ENCODE results near the gene COQ2. TPM values are rescaled to one million over a fixed set of nuclear protein-coding genes. Genes with fewer than 3 reads are reported as not detected.

COQ2 gene
- total RNA-seq, 1 experiment from 2014 or later: 15.3 TPM

DNA sequence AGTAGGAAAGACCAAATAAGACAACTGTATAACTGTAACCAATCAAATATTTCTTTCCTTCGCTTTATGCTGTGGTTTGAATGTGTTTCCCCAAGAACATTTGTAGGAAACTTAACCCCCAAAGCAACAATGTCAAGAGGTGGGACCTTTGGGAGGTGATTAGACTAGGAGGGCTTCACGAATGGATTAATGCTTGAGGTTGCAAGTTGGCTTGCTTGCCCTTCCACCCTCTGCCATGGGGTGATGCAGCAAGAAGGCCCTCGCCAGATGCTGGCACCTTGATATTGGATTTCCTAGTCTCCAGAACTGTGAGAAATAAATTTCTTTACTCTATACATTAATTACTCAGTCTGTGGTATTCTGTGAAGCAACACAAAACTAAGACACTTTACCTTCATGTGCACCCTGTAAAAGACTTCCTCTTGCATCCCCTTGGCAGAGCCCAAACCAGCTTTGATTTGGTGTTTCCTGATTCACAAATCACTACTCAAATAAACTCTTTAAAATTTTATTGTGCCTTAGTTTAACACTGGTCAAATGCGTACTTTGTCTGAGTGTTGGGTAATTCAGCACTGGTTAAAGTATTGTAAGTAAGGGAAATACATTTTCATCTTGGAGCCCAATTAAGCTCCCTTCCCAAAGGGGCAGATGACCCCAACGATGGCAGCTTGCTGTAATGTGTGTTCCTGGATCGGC, 59.9 kb downstream of the COQ2 start:
- ChIA-PET CTCF (no interaction called here), POLR2A (ENCODE audit: low non-redundant PET) (no interaction called here)
- no TSS peak for BruUV-seq (replicated peaks)
- H3K36me3 ChIP-seq (ENCODE audit: insufficient read depth, low read length, poor library complexity, severe bottlenecking): no peaks in the 10 kb centered on the region
- H3K9me3 ChIP-seq (ENCODE audit: low read depth, low read length, poor library complexity, severe bottlenecking): no peaks in the 10 kb centered on the region
- no peak overlapping the region for H3K4me3 ChIP-seq (ENCODE audit: low read depth, low read length, poor library complexity, severe bottlenecking)
- TF ChIP-seq EZH2 (IDR thresholded peaks at IDR 0.05; ENCODE audit: borderline replicate concordance, low read depth, low read length, poor library complexity, severe bottlenecking): no peak
- TF ChIP-seq, protein P1, sequence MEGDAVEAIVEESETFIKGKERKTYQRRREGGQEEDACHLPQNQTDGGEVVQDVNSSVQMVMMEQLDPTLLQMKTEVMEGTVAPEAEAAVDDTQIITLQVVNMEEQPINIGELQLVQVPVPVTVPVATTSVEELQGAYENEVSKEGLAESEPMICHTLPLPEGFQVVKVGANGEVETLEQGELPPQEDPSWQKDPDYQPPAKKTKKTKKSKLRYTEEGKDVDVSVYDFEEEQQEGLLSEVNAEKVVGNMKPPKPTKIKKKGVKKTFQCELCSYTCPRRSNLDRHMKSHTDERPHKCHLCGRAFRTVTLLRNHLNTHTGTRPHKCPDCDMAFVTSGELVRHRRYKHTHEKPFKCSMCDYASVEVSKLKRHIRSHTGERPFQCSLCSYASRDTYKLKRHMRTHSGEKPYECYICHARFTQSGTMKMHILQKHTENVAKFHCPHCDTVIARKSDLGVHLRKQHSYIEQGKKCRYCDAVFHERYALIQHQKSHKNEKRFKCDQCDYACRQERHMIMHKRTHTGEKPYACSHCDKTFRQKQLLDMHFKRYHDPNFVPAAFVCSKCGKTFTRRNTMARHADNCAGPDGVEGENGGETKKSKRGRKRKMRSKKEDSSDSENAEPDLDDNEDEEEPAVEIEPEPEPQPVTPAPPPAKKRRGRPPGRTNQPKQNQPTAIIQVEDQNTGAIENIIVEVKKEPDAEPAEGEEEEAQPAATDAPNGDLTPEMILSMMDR (conservative IDR thresholded peaks at IDR 0.05; ENCODE audit: low read depth, low read length): no peak
- no peak for DNase-seq (ENCODE audit: low spot score)
- intact Hi-C loops (cut with micrococcal nuclease; ENCODE audit: unreplicated experiment): no loop called here
- H3K27ac ChIP-seq (ENCODE audit: low read depth, low read length, poor library complexity, severe bottlenecking): no peak overlapping the region
- H3K27me3 ChIP-seq (replicated peaks; ENCODE audit: insufficient read depth, low read depth, low read length, poor library complexity): no peaks in the 10 kb centered on the region
- no peaks in the 10 kb centered on the region for H3K4me1 ChIP-seq (ENCODE audit: insufficient read depth, low read length, poor library complexity, severe bottlenecking)

- Histone ChIP-seq H3K36me3 (ENCODE audit: insufficient read depth, low read length, poor library complexity, severe bottlenecking) (no peaks in the 10 kb centered on the region), H3K27me3 (replicated peaks; ENCODE audit: insufficient read depth, low read depth, low read length, poor library complexity) (no peaks in the 10 kb centered on the region), H3K9me3 (ENCODE audit: low read depth, low read length, poor library complexity, severe bottlenecking) (no peaks in the 10 kb centered on the region), H3K27ac (ENCODE audit: low read depth, low read length, poor library complexity, severe bottlenecking) (no peak overlapping the region), H3K4me1 (ENCODE audit: insufficient read depth, low read length, poor library complexity, severe bottlenecking) (no peaks in the 10 kb centered on the region), H3K4me3 (ENCODE audit: low read depth, low read length, poor library complexity, severe bottlenecking) (no peak overlapping the region)
- CTCF ChIA-PET: no interaction called here
- no peak for DNase-seq (ENCODE audit: low spot score)
- TF ChIP-seq, protein P1 (conservative IDR thresholded peaks at IDR 0.05; ENCODE audit: low read depth, low read length): no peak
- TF ChIP-seq EZH2 (IDR thresholded peaks at IDR 0.05; ENCODE audit: borderline replicate concordance, low read depth, low read length, poor library complexity, severe bottlenecking): no peak
- BruUV-seq (replicated peaks): no TSS peak
- intact Hi-C loops (cut with micrococcal nuclease; ENCODE audit: unreplicated experiment): no loop called here
- POLR2A ChIA-PET (ENCODE audit: low non-redundant PET): no interaction called here
These were observed 60.8 kb downstream of the COQ2 start for GRCh38 chr4:83223781-83224180.

GRCh38 chr4:83221897-83222441, 62.6 kb downstream of the COQ2 start:
- no peak for DNase-seq (ENCODE audit: low spot score)
- no peak for TF ChIP-seq EZH2 (IDR thresholded peaks at IDR 0.05; ENCODE audit: borderline replicate concordance, low read depth, low read length, poor library complexity, severe bottlenecking)
- TF ChIP-seq, protein P1 (conservative IDR thresholded peaks at IDR 0.05; ENCODE audit: low read depth, low read length): no peak
- H3K4me3 ChIP-seq (ENCODE audit: low read depth, low read length, poor library complexity, severe bottlenecking): no peak overlapping the region
- POLR2A ChIA-PET (ENCODE audit: low non-redundant PET): no interaction called here
- no peaks in the 10 kb centered on the region for H3K9me3 ChIP-seq (ENCODE audit: low read depth, low read length, poor library complexity, severe bottlenecking)
- no peaks in the 10 kb centered on the region for H3K36me3 ChIP-seq (ENCODE audit: insufficient read depth, low read length, poor library complexity, severe bottlenecking)
- CTCF ChIA-PET: no interaction called here
- no peak overlapping the region for H3K27ac ChIP-seq (ENCODE audit: low read depth, low read length, poor library complexity, severe bottlenecking)
- no peaks in the 10 kb centered on the region for H3K27me3 ChIP-seq (replicated peaks; ENCODE audit: insufficient read depth, low read depth, low read length, poor library complexity)
- intact Hi-C loops (cut with micrococcal nuclease; ENCODE audit: unreplicated experiment): no loop called here
- no TSS peak for BruUV-seq (replicated peaks)
- no peaks in the 10 kb centered on the region for H3K4me1 ChIP-seq (ENCODE audit: insufficient read depth, low read length, poor library complexity, severe bottlenecking)

All from A673 (cell line).